Transverse colon (tissue), 3 donors: ENCODE data around the gene RAP1GAP2.

Experiments
- POLR2A ChIP-seq: fragments of 450-650 bp; IDR thresholded peaks from one replicate; pipeline ENCODE4 v1.6.1; 2016; ENCODE audit warnings: antibody characterized with exemption, mild to moderate bottlenecking, moderate library complexity
- POLR2AphosphoS5 ChIP-seq, 3 donors: sonication (generic); formaldehyde crosslinking; IDR thresholded peaks; one replicate each; pipeline ENCODE4 v1.6.1; 2016; ENCODE audit warnings: antibody characterized with exemption in 3 of 3

- no peak for TF ChIP-seq POLR2AphosphoS5 (IDR thresholded peaks at IDR 0.05)
- no peak for TF ChIP-seq POLR2A
Measured at GRCh38 chr17:2981325-2981724, 185.1 kb downstream of the RAP1GAP2 start.
